Measurements from ENCODE around the gene HSPA9.

DNA sequence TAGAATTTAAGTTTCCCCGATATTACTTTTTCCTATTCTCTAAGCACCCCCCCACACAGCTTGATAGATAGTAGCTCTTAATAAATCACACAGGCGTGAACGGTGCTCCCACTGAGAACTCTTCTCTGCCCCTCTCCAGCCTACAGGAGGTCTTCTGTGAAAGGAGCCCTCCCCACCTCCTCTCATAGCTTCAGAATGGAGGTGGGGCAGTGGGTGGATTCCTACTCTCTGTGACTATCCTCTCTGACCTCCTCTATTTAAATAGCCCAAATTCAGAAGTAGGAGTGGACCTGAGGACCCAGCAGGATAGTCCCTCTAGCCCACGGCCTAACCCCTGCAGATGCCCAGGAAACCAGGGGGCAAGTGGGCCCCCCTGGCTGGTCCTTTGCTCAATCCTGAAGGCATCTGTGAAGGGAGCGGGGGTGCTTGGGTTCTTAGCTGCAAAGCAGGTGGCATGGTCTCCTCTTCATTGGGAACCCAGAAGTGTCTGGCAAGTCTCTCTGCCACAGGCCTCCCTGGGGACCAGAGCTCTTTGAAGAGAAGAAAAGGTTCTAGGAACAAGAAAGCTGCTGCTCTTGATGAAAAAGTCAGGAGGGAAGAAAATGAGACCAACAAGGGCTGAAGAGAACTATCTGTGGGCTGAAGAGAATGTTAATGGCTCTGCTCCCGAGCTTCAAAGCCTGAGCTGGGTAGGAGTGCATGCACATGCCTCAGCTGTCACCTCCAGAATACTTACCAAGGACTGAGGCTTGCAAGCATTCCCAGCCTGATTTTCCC lies 21.1 kb upstream of the HSPA9 start:
- TF ChIP-seq, protein P1, sequence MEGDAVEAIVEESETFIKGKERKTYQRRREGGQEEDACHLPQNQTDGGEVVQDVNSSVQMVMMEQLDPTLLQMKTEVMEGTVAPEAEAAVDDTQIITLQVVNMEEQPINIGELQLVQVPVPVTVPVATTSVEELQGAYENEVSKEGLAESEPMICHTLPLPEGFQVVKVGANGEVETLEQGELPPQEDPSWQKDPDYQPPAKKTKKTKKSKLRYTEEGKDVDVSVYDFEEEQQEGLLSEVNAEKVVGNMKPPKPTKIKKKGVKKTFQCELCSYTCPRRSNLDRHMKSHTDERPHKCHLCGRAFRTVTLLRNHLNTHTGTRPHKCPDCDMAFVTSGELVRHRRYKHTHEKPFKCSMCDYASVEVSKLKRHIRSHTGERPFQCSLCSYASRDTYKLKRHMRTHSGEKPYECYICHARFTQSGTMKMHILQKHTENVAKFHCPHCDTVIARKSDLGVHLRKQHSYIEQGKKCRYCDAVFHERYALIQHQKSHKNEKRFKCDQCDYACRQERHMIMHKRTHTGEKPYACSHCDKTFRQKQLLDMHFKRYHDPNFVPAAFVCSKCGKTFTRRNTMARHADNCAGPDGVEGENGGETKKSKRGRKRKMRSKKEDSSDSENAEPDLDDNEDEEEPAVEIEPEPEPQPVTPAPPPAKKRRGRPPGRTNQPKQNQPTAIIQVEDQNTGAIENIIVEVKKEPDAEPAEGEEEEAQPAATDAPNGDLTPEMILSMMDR (IDR thresholded peaks at IDR 0.05): no peak
- TF ChIP-seq POLR2A (IDR thresholded peaks at IDR 0.05): no peak
